H1 (cell line): ENCODE measurements around the gene CD52. TPM values are rescaled to one million over a fixed set of nuclear protein-coding genes. Genes with fewer than 3 reads are reported as not detected.

Experiments
- CTCF ChIA-PET: fragments of 300-600 bp; sonication (Branson Sonifier 250); formaldehyde crosslinking; loops from one replicate; lab custom pipeline; 2021; ENCODE audit not compliant: partially characterized antibody; lab: Charles Lee
- POLR2A ChIA-PET: fragments of 300-600 bp; sonication (Branson Sonifier 250); formaldehyde crosslinking; loops from one replicate; lab custom pipeline; 2021; ENCODE audit warnings: inconsistent platforms; ENCODE audit not compliant: partially characterized antibody; lab: Charles Lee
- DNase-seq, 2 experiments: peaks; one replicate each; pipeline versions ENCODE4 v3.0.0 to v3.0.0-alpha.2; 2010 to 2022; ENCODE audit warnings: low spot score in 2 of 2, low read depth in 1 of 2, mixed read lengths in 1 of 2
- FAIRE-seq: peaks from 2 replicates; lab custom pipeline; 2011; peaks lifted over from hg19 to GRCh38; lab: Jason Lieb, UNC
- H2AFZ ChIP-seq: 2 replicates; pipeline ENCODE4 v1.8.1; 2012; ENCODE audit warnings: low read length, inconsistent platforms
- H2AK5ac ChIP-seq: 2 replicates; pipeline ENCODE4 v1.6.1; 2013; ENCODE audit warnings: low read depth, low read length
- H2BK120ac ChIP-seq: replicated peaks from 2 replicates; pipeline ENCODE3; 2013; ENCODE audit warnings: low read depth, low read length, inconsistent platforms
- H2BK12ac ChIP-seq: 2 replicates; pipeline ENCODE4 v1.6.1; 2013; ENCODE audit warnings: low read depth, low read length
- H2BK15ac ChIP-seq: 2 replicates; pipeline ENCODE4 v1.6.1; 2013; ENCODE audit warnings: low read length
- H2BK20ac ChIP-seq: 2 replicates; pipeline ENCODE4 v1.6.1; 2013; ENCODE audit warnings: low read length
- H2BK5ac ChIP-seq: 2 replicates; pipeline ENCODE4 v1.6.1; 2013; ENCODE audit warnings: low read depth, low read length
- H3K14ac ChIP-seq: 2 replicates; pipeline ENCODE4 v1.6.1; 2013; ENCODE audit warnings: inconsistent platforms; ENCODE audit not compliant: insufficient read length
- H3K18ac ChIP-seq: 2 replicates; pipeline ENCODE4 v1.6.1; 2013; ENCODE audit warnings: low read length; ENCODE audit errors: extremely low read depth
- H3K23ac ChIP-seq: 2 replicates; pipeline ENCODE4 v1.6.1; 2013; ENCODE audit warnings: inconsistent platforms; ENCODE audit not compliant: insufficient read length
- H3K23me2 ChIP-seq: 2 replicates; pipeline ENCODE4 v1.6.1; 2013; ENCODE audit warnings: low read depth, low read length
- H3K27ac ChIP-seq: 2 replicates; pipeline ENCODE4 v1.6.1; 2011; ENCODE audit warnings: low read depth, low read length, inconsistent platforms
- H3K27me3 ChIP-seq, 4 experiments: replicated peaks in 1 of 4; 1 replicate in 1 of 4; 2 replicates in 3 of 4; pipeline versions ENCODE4 v1.6.1 to v1.8.1; 2011 to 2013; ENCODE audit warnings: low read length in 3 of 4, mild to moderate bottlenecking in 3 of 4, inconsistent platforms in 2 of 4, mixed read lengths in 2 of 4, moderate library complexity in 1 of 4; ENCODE audit not compliant: control insufficient read depth in 3 of 4, insufficient read depth in 3 of 4; ENCODE audit errors: extremely low read depth in 1 of 4
- H3K36me3 ChIP-seq, 4 experiments: 2 replicates each; pipeline versions ENCODE4 v1.6.1 to v1.8.1; 2011 to 2013; ENCODE audit warnings: mild to moderate bottlenecking in 4 of 4, low read length in 3 of 4, moderate library complexity in 2 of 4, control low read depth in 1 of 4, inconsistent platforms in 1 of 4; ENCODE audit not compliant: insufficient read depth in 4 of 4, control insufficient read depth in 2 of 4
- H3K4ac ChIP-seq: replicated peaks from 2 replicates; pipeline ENCODE3; 2013; ENCODE audit warnings: low read length, low read depth, mixed read lengths, inconsistent platforms; ENCODE audit not compliant: insufficient read length
- H3K4me1 ChIP-seq, 4 experiments: replicated peaks in 1 of 4; 1 replicate in 1 of 4; 2 replicates in 3 of 4; pipeline versions ENCODE4 v1.6.1 to v1.8.1; 2011 to 2013; ENCODE audit warnings: low read length in 3 of 4, inconsistent platforms in 2 of 4, mixed read lengths in 1 of 4; ENCODE audit not compliant: insufficient read depth in 4 of 4, control insufficient read depth in 3 of 4
- H3K4me2 ChIP-seq, 2 experiments: 2 replicates each; pipeline versions ENCODE4 v1.6.1 to v1.8.1; 2011 to 2013; ENCODE audit warnings: low read depth in 2 of 2, low read length in 2 of 2, control low read depth in 1 of 2, inconsistent platforms in 1 of 2, mild to moderate bottlenecking in 1 of 2; ENCODE audit not compliant: insufficient read depth in 1 of 2
- H3K4me3 ChIP-seq, 4 experiments: fragments of 200-600, 300-600 bp in 1 of 4; sonication (generic), shearing (Covaris generic), sonication (Bioruptor Twin) in 1 of 4; 2 replicates each; pipeline versions ENCODE4 v1.5.1 to v1.8.1; 2011 to 2016; ENCODE audit warnings: low read length in 4 of 4, low read depth in 3 of 4, control low read depth in 2 of 4, inconsistent platforms in 2 of 4, mild to moderate bottlenecking in 2 of 4, mixed read lengths in 1 of 4, moderate library complexity in 1 of 4; ENCODE audit not compliant: insufficient read depth in 2 of 4; ENCODE audit errors: extremely low read depth in 1 of 4
- H3K56ac ChIP-seq: replicated peaks from 2 replicates; pipeline ENCODE3; 2013; ENCODE audit warnings: low read depth, mild to moderate bottlenecking, mixed read lengths, low read length, inconsistent platforms; ENCODE audit not compliant: insufficient read length
- H3K79me1 ChIP-seq: 2 replicates; pipeline ENCODE4 v1.6.1; 2013; ENCODE audit warnings: low read depth, low read length, control low read depth
- H3K79me2 ChIP-seq, 2 experiments: 2 replicates each; pipeline versions ENCODE4 v1.6.1 to v1.8.1; 2012 to 2013; ENCODE audit warnings: low read length in 2 of 2, mild to moderate bottlenecking in 2 of 2, inconsistent platforms in 1 of 2; ENCODE audit not compliant: insufficient read depth in 2 of 2, control insufficient read depth in 1 of 2
- H3K9ac ChIP-seq, 4 experiments: replicated peaks in 1 of 4; 1 replicate in 1 of 4; 2 replicates in 3 of 4; pipeline versions ENCODE4 v1.6.1 to v1.8.1; 2011 to 2013; ENCODE audit warnings: low read depth in 3 of 4, low read length in 3 of 4, control low read depth in 2 of 4, mild to moderate bottlenecking in 2 of 4, moderate library complexity in 2 of 4, inconsistent platforms in 1 of 4; ENCODE audit errors: extremely low read depth in 1 of 4
- H3K9me3 ChIP-seq, 2 experiments: 2 replicates each; pipeline versions ENCODE4 v1.6.1 to v1.8.1; 2012 to 2013; ENCODE audit warnings: mild to moderate bottlenecking in 2 of 2, moderate library complexity in 2 of 2, control low read depth in 1 of 2, inconsistent platforms in 1 of 2, low read depth in 1 of 2, low read length in 1 of 2, mixed read lengths in 1 of 2; ENCODE audit not compliant: insufficient read depth in 2 of 2
- H4K20me1 ChIP-seq, 2 experiments: replicated peaks in 1 of 2; 2 replicates each; pipeline versions ENCODE3 to v1.8.1; 2011 to 2013; ENCODE audit warnings: inconsistent platforms in 2 of 2, low read length in 2 of 2, mild to moderate bottlenecking in 1 of 2; ENCODE audit not compliant: insufficient read depth in 2 of 2, control insufficient read depth in 1 of 2
- H4K5ac ChIP-seq: 2 replicates; pipeline ENCODE4 v1.6.1; 2013; ENCODE audit warnings: low read length, low read depth, mixed read lengths, inconsistent platforms; ENCODE audit not compliant: insufficient read length
- H4K8ac ChIP-seq: 2 replicates; pipeline ENCODE4 v1.8.0; 2013; ENCODE audit warnings: mild to moderate bottlenecking, moderate library complexity, low read length, inconsistent platforms; ENCODE audit not compliant: insufficient read depth; ENCODE audit errors: extremely low read depth
- H4K91ac ChIP-seq: replicated peaks from 2 replicates; pipeline ENCODE3; 2013; ENCODE audit warnings: low read length, mixed read lengths, inconsistent platforms; ENCODE audit not compliant: insufficient read length
- BCL11A ChIP-seq, 2 experiments: IDR thresholded peaks; one replicate each; pipeline ENCODE4 v1.6.1; 2011; ENCODE audit warnings: low read depth in 2 of 2, low read length in 2 of 2, mild to moderate bottlenecking in 2 of 2
- KDM1A ChIP-seq: fragments of 200-600, 300-600 bp; sonication (generic); IDR thresholded peaks from 2 replicates; pipeline ENCODE4 v1.7.1; 2016; ENCODE audit warnings: mild to moderate bottlenecking, low read length, borderline replicate concordance
- WGBS, 2 experiments: shearing (Covaris generic) in 1 of 2; methylation state at CpG; one replicate each; pipeline versions ENCODE4 v1.1.6 to v1.1.7; 2013 to 2015; ENCODE audit warnings: low lambda C conversion rate in 2 of 2, mixed read lengths in 2 of 2, inconsistent platforms in 1 of 2, low coverage in 1 of 2, missing lambda C conversion rate in 1 of 2; ENCODE audit not compliant: insufficient replicate concordance in 2 of 2, insufficient coverage in 1 of 2, insufficient read length in 1 of 2; ENCODE audit errors: extremely low coverage in 1 of 2, missing lambda C conversion rate in 1 of 2; 5-methylcytosine and 5-hydroxymethylcytosine counted together
- polyA plus RNA-seq, 7 experiments: library from polyadenylated mRNA; depleted of rRNA in 3 of 7; stranded (reverse) in 5 of 7; unstranded in 2 of 7; fragments of >200 nt in 5 of 7; fragments of 200-250 nt in 2 of 7; gene quantifications; 1 replicate in 5 of 7; 2 replicates in 1 of 7; 4 replicates in 1 of 7; pipeline versions ENCODE4 v1.2.1 to v1.2.3, GENCODE V29; 2011 to 2013; ENCODE audit warnings: missing spikeins in 2 of 7, mixed read lengths in 2 of 7
- total RNA-seq: library from RNA; stranded (reverse); fragmentation: NEBNext Ultra II Directional; extraction: Animal tissue kit (Norgen Biotek cat#: 25700); gene quantifications from 2 replicates; pipeline ENCODE4 v1.2.1, GENCODE V29; 2021

Gene CD52
- total and polyA plus RNA-seq, 2 of the 8 experiments (the other 6 are each of a cell fraction or from before 2014, with no cell fraction given): 2.4 to 3.1 TPM

DNA sequence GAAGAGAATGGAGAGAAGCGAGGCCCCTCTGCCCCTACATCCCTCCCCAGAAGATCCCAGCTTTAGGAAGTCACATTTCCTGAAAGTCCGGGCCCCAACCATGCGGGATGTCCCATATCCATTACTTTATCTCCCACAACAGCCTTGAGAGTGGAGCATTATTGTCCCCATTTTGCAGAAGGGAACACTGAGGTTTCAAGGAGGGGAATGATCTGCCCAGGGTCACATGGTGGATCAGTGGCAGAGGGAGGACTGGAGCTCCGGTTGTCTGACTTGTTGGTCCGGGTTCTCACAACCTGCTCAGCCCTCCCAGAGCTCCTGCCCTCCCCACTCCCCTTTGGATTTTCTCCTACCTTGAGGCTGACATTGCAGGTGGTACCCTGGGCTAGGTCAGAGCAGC is 38.3 kb downstream of the CD52 start:
- no peak overlapping the region for H3K4me3 ChIP-seq
- H3K4me1 ChIP-seq: peaks cover 8 to 34% (median 19%) of the 10 kb centered on the region in 4 experiments
- no peak overlapping the region for H2BK20ac ChIP-seq
- peaks cover 8% of the 10 kb centered on the region; the same call in 1 of the 2 replicates for H3K23me2 ChIP-seq
- H3K9ac ChIP-seq: no peak overlapping the region
- ChIA-PET POLR2A (interaction anchor here (2.4 to 3.3 kb wide), 2 partner anchors 10 to 19 kb away, joined by 13 to 16 read pairs; no protein-coding TSS in a partner anchor), CTCF (interaction anchor here (0.6 to 5.2 kb wide), 7 partner anchors 8 to 81 kb away, joined by 3 to 25 read pairs (median 4); partner anchors contain the start of gene LIN28A)
- no peak overlapping the region; the same call in 1 of the 2 replicates for H4K8ac ChIP-seq
- WGBS, 2 experiments: 96% methylated on average over 5 of the region's 5 CpGs; no CpG with 5 or more reads in 1 of the 2 experiments
- FAIRE-seq: no peak
- no peak overlapping the region for H3K56ac ChIP-seq
- no peak overlapping the region for H3K14ac ChIP-seq
- H2BK12ac ChIP-seq: no peak overlapping the region
- no peaks in the 10 kb centered on the region for H3K36me3 ChIP-seq
- TF ChIP-seq KDM1A (peak; percentile 94), BCL11A (IDR thresholded peaks at IDR 0.05; ENCODE audit: low read depth in 2 of 2, low read length in 2 of 2) (no peak)
- no peak overlapping the region for H3K4ac ChIP-seq
- no peaks in the 10 kb centered on the region for H3K9me3 ChIP-seq
- no peak overlapping the region for H4K5ac ChIP-seq
- H3K79me1 ChIP-seq: peaks cover 2% of the 10 kb centered on the region; the same call in 1 of the 2 replicates
- peaks cover 0 to 1% of the 10 kb centered on the region in 2 experiments for H4K20me1 ChIP-seq
- H3K4me2 ChIP-seq: no peak overlapping the region
- H2AFZ ChIP-seq: no peak overlapping the region
- no peak overlapping the region for H3K23ac ChIP-seq
- H3K27me3 ChIP-seq: peaks cover 0 to 8% (median 7%) of the 10 kb centered on the region in 4 experiments; a peak in 3 of 7 replicates
- no peaks in the 10 kb centered on the region for H3K79me2 ChIP-seq
- H2BK15ac ChIP-seq: peak overlapping the region; percentile 6; the same call in 1 of the 2 replicates
- no peak overlapping the region for H3K27ac ChIP-seq
- H2BK120ac ChIP-seq: no peak overlapping the region
- no peak overlapping the region for H2AK5ac ChIP-seq
- H4K91ac ChIP-seq: no peak overlapping the region
- no peak for DNase-seq
- H2BK5ac ChIP-seq: no peak overlapping the region
- H3K18ac ChIP-seq: no peak overlapping the region
